Naive thymus-derived CD8-positive, alpha-beta T cell (primary cell): ENCODE data around the gene INSRR. TPM values are rescaled to one million over a fixed set of nuclear protein-coding genes. Genes with fewer than 3 reads are reported as not detected.

Experiments used
- polyA plus RNA-seq, 3 donors: library from polyadenylated mRNA; unstranded; fragments of 300-500 nt; fragmentation: Illumina TruSeq; gene quantifications; one replicate each; pipeline ENCODE4 v1.2.3, GENCODE V29; 2021
- total RNA-seq, 8 experiments: library from RNA in 2 of 8; stranded (reverse) in 2 of 8; gene quantifications; one replicate each; pipeline ENCODE4 v1.2.3 and lab custom pipeline; 2021 to 2026

Gene INSRR
- total and polyA plus RNA-seq, 5 experiments from 2014 or later = not detected

Other genes with a start within 250 kb of the INSRR start
- under 1 TPM; 0.39 to 0.58 TPM for gene HAPLN2, start 239.7 kb downstream of the INSRR start, total RNA-seq
- not detected for gene HAPLN2, start 239.7 kb downstream of the INSRR start, polyA plus RNA-seq
- gene BCAN, start 217.0 kb downstream of the INSRR start, total RNA-seq = not detected
- not detected for gene BCAN, start 217.0 kb downstream of the INSRR start, polyA plus RNA-seq
- gene NES, start 181.7 kb downstream of the INSRR start, total RNA-seq = not detected
- gene NES, start 181.7 kb downstream of the INSRR start, polyA plus RNA-seq = not detected
- gene CRABP2, start 153.5 kb downstream of the INSRR start, total RNA-seq = 1 to 10 TPM in 1 of 2 experiments, under 1 TPM in 1; 0.44 to 2.9 TPM
- gene CRABP2, start 153.5 kb downstream of the INSRR start, polyA plus RNA-seq = not detected
- gene METTL25B, start 130.6 kb downstream of the INSRR start, total RNA-seq = 10 to 100 TPM; 33.6 to 39.3 TPM
- gene METTL25B, start 130.6 kb downstream of the INSRR start, polyA plus RNA-seq = 1 to 10 TPM; 2.3 to 6.7 (median 5.6) TPM
- gene ISG20L2, start 130.4 kb downstream of the INSRR start, total RNA-seq = 10 to 100 TPM; 45.0 to 50.3 TPM
- 10 to 100 TPM; 20.0 to 23.4 (median 20.7) TPM for gene ISG20L2, start 130.4 kb downstream of the INSRR start, polyA plus RNA-seq
- gene MRPL24, start 118.0 kb downstream of the INSRR start, total RNA-seq = 10 to 100 TPM; 49.7 to 56.9 TPM
- gene MRPL24, start 118.0 kb downstream of the INSRR start, polyA plus RNA-seq = 100 to 1,000 TPM in 2 of 3 donors, 10 to 100 TPM in 1; 98.6 to 109 (median 103) TPM
- gene HDGF, start 107.4 kb downstream of the INSRR start, total RNA-seq = 100 to 1,000 TPM in 1 of 2 experiments, 10 to 100 TPM in 1; 95.4 to 103 TPM
- gene HDGF, start 107.4 kb downstream of the INSRR start, polyA plus RNA-seq = 10 to 100 TPM; 25.0 to 50.1 (median 41.3) TPM
- gene PRCC, start 91.6 kb downstream of the INSRR start, total RNA-seq = 10 to 100 TPM; 59.5 to 64.0 TPM
- gene PRCC, start 91.6 kb downstream of the INSRR start, polyA plus RNA-seq = 10 to 100 TPM; 22.9 to 55.7 (median 39.9) TPM
- gene SH2D2A, start 42.3 kb downstream of the INSRR start, total RNA-seq = 10 to 100 TPM; 24.3 to 24.7 TPM
- 10 to 100 TPM; 23.6 to 31.5 (median 25.6) TPM for gene SH2D2A, start 42.3 kb downstream of the INSRR start, polyA plus RNA-seq
- not detected for gene NTRK1, start 1.7 kb upstream of the INSRR start, total RNA-seq
- gene NTRK1, start 1.7 kb upstream of the INSRR start, polyA plus RNA-seq = under 1 TPM in 2 of 3 donors, not detected in 1; 0.14 to 0.25 TPM
- under 1 TPM in 1 of 2 experiments, not detected in 1; 0.11 TPM for gene PEAR1, start 34.6 kb upstream of the INSRR start, total RNA-seq
- gene PEAR1, start 34.6 kb upstream of the INSRR start, polyA plus RNA-seq = not detected
- gene LRRC71, start 61.5 kb upstream of the INSRR start, total RNA-seq = not detected
- gene LRRC71, start 61.5 kb upstream of the INSRR start, polyA plus RNA-seq = not detected
- 10 to 100 TPM; 34.8 to 35.3 TPM for gene ARHGEF11, start 186.6 kb upstream of the INSRR start, total RNA-seq
- 10 to 100 TPM in 1 of 3 donors, 1 to 10 TPM in 2; 4.5 to 15.8 (median 9.9) TPM for gene ARHGEF11, start 186.6 kb upstream of the INSRR start, polyA plus RNA-seq
- gene ETV3L, start 240.7 kb upstream of the INSRR start, total RNA-seq = not detected
- not detected for gene ETV3L, start 240.7 kb upstream of the INSRR start, polyA plus RNA-seq